HL-60 (cell line): Measurements from ENCODE around the gene USH2A.

Experiments used
- DNase-seq, 2 experiments: peaks; one replicate each; pipeline ENCODE4 v3.0.0-alpha.2; 2010 to 2020; ENCODE audit warnings: low read depth in 1 of 2, low spot score in 1 of 2
- H3K27ac ChIP-seq: fragments of 250-450 bp; sonication (Bioruptor Pico); replicated peaks from 2 replicates; pipeline ENCODE4 v1.5.1; 2020; ENCODE audit warnings: mild to moderate bottlenecking, moderate library complexity
- H3K27me3 ChIP-seq: fragments of 250-450 bp; sonication (Bioruptor Pico); 2 replicates; pipeline ENCODE4 v1.5.1; 2021; ENCODE audit warnings: mild to moderate bottlenecking, moderate library complexity; ENCODE audit not compliant: insufficient read depth, poor library complexity, severe bottlenecking
- H3K4me3 ChIP-seq: replicated peaks from 2 replicates; pipeline ENCODE4 v1.5.1; 2011; ENCODE audit warnings: mild to moderate bottlenecking, control low read depth, low read length; ENCODE audit not compliant: insufficient read depth
- CTCF ChIP-seq: IDR thresholded peaks from one replicate; pipeline ENCODE4 v1.5.1; 2011; ENCODE audit warnings: low read length, control low read depth, inconsistent platforms; ENCODE audit not compliant: insufficient read depth
- GABPA ChIP-seq: IDR thresholded peaks from 2 replicates; pipeline ENCODE4 v1.6.1; 2012; ENCODE audit warnings: low read depth
- POLR2AphosphoS5 ChIP-seq: IDR thresholded peaks from 2 replicates; pipeline ENCODE4 v1.6.1; 2012; ENCODE audit warnings: low read depth
- REST ChIP-seq: IDR thresholded peaks from 2 replicates; pipeline ENCODE4 v1.6.1; 2012; ENCODE audit warnings: low read depth; ENCODE audit not compliant: insufficient replicate concordance
- SPI1 ChIP-seq: IDR thresholded peaks from 2 replicates; pipeline ENCODE4 v1.6.1; 2012; ENCODE audit warnings: low read depth, mild to moderate bottlenecking, borderline replicate concordance

The USH2A gene

DNA sequence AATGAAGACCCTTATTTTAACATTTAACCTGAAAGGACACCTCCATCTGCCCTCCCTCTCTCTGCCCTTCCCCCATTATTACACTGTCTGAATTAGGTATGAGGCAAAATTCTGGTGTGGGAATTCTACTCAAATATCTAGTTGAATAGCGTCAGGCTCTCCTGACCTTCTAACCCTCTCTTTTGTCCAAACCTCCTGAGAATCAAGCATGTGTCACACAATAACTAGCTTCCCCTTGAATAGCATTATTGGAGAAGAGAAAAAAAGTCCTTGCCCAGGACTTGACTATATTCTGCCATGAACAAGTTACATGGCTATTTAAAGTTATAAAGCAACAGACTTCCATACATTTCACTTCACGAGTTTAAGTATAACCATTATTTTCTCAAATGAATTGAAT lies 35.5 kb downstream of the USH2A start:
- no peaks in the 10 kb centered on the region for H3K27me3 ChIP-seq
- no peak for DNase-seq
- H3K4me3 ChIP-seq: no peak overlapping the region
- TF ChIP-seq CTCF (no peak), SPI1 (no peak), POLR2AphosphoS5 (no peak), GABPA (no peak), REST (no peak)
- no peak overlapping the region for H3K27ac ChIP-seq

- no peak for DNase-seq
- Histone ChIP-seq H3K4me3 (no peak overlapping the region), H3K27ac (no peak overlapping the region), H3K27me3 (no peaks in the 10 kb centered on the region)
- TF ChIP-seq REST (no peak), GABPA (no peak), CTCF (no peak), POLR2AphosphoS5 (no peak), SPI1 (no peak)
Measured at GRCh38 chr1:216379441-216379840, 43.8 kb downstream of the USH2A start.

DNA sequence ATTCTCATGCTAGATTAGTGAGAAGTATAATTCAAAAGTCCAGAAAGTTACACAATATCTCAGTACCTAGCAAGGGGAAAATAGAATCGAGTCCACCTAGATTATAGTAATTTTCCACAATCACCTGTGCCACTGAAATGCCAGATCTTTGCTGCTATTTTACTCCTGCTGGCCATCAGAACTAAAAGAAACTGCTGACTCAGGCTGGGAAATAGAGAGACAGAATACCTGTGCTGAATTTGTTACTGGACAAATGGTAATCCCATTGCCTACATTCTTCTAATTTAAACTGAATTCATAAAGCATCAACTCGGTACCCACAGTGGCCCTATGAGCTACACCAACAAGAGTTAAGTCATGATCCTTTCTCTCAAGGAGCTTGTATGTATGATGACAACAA lies 55.0 kb downstream of the USH2A start:
- no peak overlapping the region for H3K27ac ChIP-seq
- H3K4me3 ChIP-seq: no peak overlapping the region
- no peaks in the 10 kb centered on the region for H3K27me3 ChIP-seq
- TF ChIP-seq REST (no peak), GABPA (no peak), POLR2AphosphoS5 (no peak), CTCF (no peak), SPI1 (no peak)
- DNase-seq: no peak
